SK-N-MC (cell line): Measurements from ENCODE around the gene NARF.
"Not testable (repeated sequence)": the region's sequence is repeated elsewhere in the genome, so short reads cannot be mapped to it uniquely, and the experiment has no call there.

Experiments used
- DNase-seq: peaks from one replicate; pipeline ENCODE4 v3.0.0-alpha.2; 2011; ENCODE audit warnings: low read depth, low spot score
- H3K27ac ChIP-seq: fragments of 200-600 bp; sonication (generic); 2 replicates; pipeline ENCODE4 v1.5.1; 2016; ENCODE audit warnings: mixed run types
- H3K36me3 ChIP-seq: fragments of 200-600 bp; sonication (generic); 2 replicates; pipeline ENCODE4 v1.6.1; 2017; ENCODE audit warnings: antibody characterized with exemption, low read length, mixed read lengths; ENCODE audit not compliant: insufficient read depth
- H3K4me3 ChIP-seq: fragments of 200-600 bp; sonication (generic); 2 replicates; pipeline ENCODE4 v1.5.1; 2016
- H3K9ac ChIP-seq: fragments of 200-600 bp; sonication (generic); 2 replicates; pipeline ENCODE4 v1.8.0; 2017; ENCODE audit warnings: mixed run types, mixed read lengths; ENCODE audit not compliant: insufficient read length
- H3K9me3 ChIP-seq: fragments of 200-600 bp; sonication (generic); 2 replicates; pipeline ENCODE4 v1.6.1; 2017; ENCODE audit warnings: low read depth, mild to moderate bottlenecking, antibody characterized with exemption, low read length, moderate library complexity, mixed read lengths
- EZH2 ChIP-seq: fragments of 200-600 bp; sonication (generic); IDR thresholded peaks from one replicate; pipeline ENCODE4 v1.6.1; 2017; ENCODE audit warnings: antibody characterized with exemption
- FOXP2 ChIP-seq: optimal IDR thresholded peaks from 2 replicates; pipeline ENCODE3; 2011; ENCODE audit warnings: mild to moderate bottlenecking, moderate library complexity; ENCODE audit not compliant: insufficient read depth; ENCODE audit errors: extremely low read length, control extremely low read depth
- POLR2AphosphoS5 ChIP-seq: IDR thresholded peaks from 2 replicates; pipeline ENCODE4 v1.6.1; 2012; ENCODE audit warnings: mild to moderate bottlenecking, low read depth, low read length, borderline replicate concordance

NARF gene

DNA sequence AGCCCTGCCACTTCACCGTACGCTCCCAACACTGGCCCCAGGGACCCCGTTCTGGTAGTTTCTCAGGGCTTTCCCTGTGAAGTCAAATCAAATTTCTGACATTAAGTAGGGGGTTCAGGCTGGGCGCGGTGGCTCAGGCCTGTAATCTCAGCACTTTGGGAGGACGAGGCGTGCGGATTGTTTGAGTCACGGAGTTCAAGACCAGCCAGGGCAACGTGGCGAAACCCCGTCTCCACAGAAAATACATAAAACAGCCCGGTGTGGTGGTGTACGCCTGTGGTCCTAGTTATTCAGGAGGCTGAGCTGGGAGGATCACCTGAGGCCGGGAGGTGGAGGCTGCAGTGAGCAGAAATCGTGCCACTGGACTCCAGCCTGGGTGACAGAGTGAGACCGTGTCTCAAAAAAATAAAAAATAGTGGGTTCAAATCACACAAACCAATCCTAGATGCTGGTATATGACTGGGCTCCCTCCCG lies 8.6 kb upstream of the NARF start:
- H3K4me3 ChIP-seq = peak overlapping the region; percentile 90
- no peak for TF ChIP-seq FOXP2
- TF ChIP-seq EZH2 = no peak
- TF ChIP-seq POLR2AphosphoS5 = no peak
- DNase-seq = no peak
- H3K9ac ChIP-seq = peak overlapping the region; percentile 96
- H3K27ac ChIP-seq = peak overlapping the region; percentile 49; the same call in 1 of the 2 replicates
- no peaks in the 10 kb centered on the region for H3K9me3 ChIP-seq
- no peaks in the 10 kb centered on the region for H3K36me3 ChIP-seq

DNA sequence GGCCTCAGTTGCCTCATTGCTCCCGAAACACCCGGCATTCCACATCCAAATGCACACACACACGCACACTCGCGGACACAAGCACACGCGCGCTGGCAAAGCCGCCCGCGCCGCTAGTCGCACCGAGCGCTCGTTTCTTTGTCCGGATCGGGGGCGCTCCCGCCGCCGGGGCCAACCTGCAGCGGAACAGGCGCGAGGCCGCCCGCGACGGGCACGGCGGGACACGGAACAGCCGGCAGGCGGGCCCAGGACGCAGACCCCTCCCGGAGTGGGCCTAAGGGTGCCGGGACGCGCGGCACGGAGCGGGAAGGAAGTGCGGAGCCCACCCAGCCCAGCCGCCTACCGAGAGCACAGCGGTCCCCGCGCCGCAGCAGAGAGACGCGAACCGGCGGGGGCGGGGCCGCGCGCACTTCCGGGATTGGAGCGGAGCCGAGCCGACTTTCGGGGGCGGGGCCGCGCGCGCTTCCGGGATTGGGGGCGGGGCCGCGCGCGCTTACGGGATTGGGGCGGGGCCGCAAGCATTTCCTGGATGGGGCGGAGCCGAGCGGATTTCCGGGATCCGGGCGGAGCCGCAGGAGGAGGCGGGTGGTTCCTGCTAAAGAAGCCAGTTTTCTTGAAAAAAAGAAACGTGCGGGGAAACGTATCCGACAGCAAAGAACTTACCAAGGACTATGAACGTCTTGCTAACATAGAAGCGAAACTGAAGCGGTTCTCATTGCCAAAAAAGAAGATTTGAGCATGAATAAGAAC lies 8.0 kb upstream of the NARF start, which contains the start of gene CYBC1:
TSS of gene CYBC1 (minus strand) at position 396 of the 750 bp plus-strand sequence. CDS start 1,498 bp downstream, outside the sequence.
- DNase-seq = no peak
- H3K36me3 ChIP-seq = no peaks in the 10 kb centered on the region
- TF ChIP-seq POLR2AphosphoS5 = peak; percentile 75; the same call in 1 of the 2 replicates
- TF ChIP-seq EZH2 = no peak
- TF ChIP-seq FOXP2 = no peak
- peak within 1 kb of the TSS; percentile 96 for H3K9ac ChIP-seq
- H3K9me3 ChIP-seq = no peaks in the 10 kb centered on the region
- H3K27ac ChIP-seq = peak within 1 kb of the TSS; percentile 85
- H3K4me3 ChIP-seq = peak within 1 kb of the TSS; percentile 90

DNA sequence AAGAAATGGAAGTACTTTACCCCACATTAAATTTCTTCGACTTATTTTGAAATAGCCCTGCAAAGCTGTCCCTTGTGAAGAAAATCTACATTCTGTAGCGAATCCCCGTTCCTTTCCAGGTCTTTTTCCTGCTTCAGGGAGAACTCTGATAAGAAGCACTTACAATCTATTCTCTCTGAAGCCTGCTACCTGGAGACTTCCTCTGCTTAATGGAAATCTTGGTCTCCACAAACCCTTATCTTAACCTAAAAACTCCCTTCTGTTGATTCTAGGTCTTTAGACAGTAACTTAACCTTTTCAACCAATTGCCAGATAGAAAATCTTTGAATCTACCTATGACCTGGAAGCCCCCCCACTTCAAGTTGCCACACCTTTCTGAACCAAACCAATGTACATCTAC lies 6.4 kb upstream of the NARF start:
- no peak for TF ChIP-seq POLR2AphosphoS5
- TF ChIP-seq EZH2 = no peak
- no peak for TF ChIP-seq FOXP2
- no peaks in the 10 kb centered on the region for H3K36me3 ChIP-seq
- H3K9ac ChIP-seq = no peak overlapping the region
- H3K4me3 ChIP-seq = no peak overlapping the region
- no peak overlapping the region for H3K27ac ChIP-seq
- no peaks in the 10 kb centered on the region for H3K9me3 ChIP-seq
- DNase-seq = no peak

DNA sequence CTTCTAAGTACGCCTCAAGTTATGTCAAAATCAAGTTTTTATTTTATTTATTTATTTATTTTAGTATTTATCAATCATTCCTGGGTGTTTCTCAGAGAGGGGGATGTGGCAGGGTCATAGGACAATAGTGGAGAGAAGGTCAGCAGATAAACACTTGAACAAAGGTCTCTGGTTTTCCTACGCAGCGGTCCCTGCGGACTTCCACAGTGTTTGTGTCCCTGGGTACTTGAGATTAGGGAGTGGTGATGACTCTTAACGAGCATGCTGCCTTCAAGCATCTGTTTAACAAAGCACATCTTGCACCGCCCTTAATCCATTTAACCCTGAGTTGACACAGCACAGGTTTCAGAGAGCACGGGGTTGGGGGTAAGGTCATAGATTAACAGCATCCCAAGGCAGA lies 5.4 kb upstream of the NARF start:
- not testable (repeated sequence) for H3K9ac ChIP-seq, H3K27ac ChIP-seq, H3K36me3 ChIP-seq, H3K9me3 ChIP-seq, H3K4me3 ChIP-seq, DNase-seq

DNA sequence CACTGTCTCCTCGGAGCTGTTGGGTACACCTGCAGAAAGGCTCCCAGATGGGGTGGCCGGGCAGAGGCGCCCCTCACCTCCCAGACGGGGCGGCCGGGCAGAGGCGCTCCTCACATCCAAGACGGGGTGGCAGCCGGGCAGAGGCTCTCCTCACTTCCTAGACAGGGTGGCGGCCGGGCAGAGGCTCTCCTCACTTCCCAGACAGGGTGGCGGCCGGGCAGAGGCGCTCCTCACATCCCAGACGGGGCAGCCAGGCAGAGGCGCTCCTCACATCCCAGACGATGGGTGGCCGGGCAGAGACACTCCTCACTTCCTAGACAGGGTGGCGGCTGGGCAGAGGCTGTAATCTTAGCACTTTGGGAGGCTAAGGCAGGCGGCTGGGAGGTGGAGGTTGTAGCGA lies 4.8 kb upstream of the NARF start:
- H3K9ac ChIP-seq, H3K4me3 ChIP-seq, H3K9me3 ChIP-seq, DNase-seq, H3K27ac ChIP-seq, H3K36me3 ChIP-seq: not testable (repeated sequence)

DNA sequence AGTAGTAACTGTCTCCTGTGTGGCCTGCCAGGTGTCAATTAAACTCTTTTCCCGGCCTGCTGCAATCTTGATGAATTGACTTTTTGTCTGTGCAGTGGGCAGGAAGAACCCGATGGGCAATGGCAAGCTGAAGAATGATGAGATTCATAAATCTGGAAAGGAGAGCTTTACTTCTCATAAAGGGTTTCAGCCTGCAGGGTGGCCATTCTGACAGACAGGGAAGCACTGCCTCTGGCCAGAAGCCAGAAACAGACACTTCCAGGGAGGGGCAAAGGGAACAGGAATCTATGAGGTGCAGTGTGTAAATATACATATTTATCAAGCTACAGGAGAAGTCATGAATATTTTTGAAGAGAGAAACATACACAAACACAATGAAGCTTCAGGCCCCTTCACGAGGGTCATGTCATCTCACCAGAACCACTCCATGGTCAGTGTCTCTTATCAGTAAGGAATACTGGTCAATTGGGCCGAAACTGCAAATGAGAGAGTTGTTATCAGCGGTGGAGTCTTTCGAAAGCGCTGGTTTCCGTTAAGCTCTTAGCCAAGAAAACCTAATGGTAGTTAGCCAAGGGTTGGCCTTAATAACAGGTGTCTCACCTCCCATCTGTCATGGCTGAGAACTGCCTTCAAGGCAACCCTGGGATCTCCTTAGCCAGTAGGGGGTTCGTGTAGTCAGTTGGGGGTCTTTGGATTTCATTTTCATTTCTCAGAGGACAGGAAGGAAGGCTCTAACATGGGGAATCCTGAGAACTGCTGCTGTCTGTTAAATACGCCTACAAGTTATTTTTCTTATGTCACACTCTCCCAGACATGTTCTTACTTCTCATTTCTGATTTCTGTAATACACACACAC lies 1.2 kb upstream of the NARF start:
- Histone ChIP-seq H3K27ac (peak overlapping the region; percentile 99), H3K36me3 (peaks cover 16% of the 10 kb centered on the region), H3K9me3 (no peaks in the 10 kb centered on the region), H3K4me3 (peak overlapping the region; percentile 96), H3K9ac (peak overlapping the region; percentile 99)
- DNase-seq = no peak
- no peak for TF ChIP-seq FOXP2
- TF ChIP-seq EZH2 = no peak
- no peak for TF ChIP-seq POLR2AphosphoS5

DNA sequence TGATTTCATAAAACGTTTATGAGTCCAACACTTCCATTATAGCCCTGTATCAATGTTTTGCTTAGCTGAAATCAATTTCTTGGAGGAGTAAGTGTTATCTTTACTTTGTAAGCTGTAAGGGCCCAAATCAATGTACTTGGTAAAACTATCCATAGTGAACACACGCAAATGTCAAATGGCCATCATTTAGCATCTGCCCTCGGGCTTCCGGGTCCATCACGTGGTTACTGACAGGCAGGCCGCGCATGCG lies 687 bp upstream of the NARF start:
- TF ChIP-seq FOXP2 (no peak), EZH2 (no peak), POLR2AphosphoS5 (no peak)
- DNase-seq = peak; percentile 39
- Histone ChIP-seq H3K9ac (peak overlapping the region; percentile 99), H3K9me3 (no peaks in the 10 kb centered on the region), H3K36me3 (peaks cover 20% of the 10 kb centered on the region), H3K4me3 (peak overlapping the region; percentile 96), H3K27ac (peak overlapping the region; percentile 99)

DNA sequence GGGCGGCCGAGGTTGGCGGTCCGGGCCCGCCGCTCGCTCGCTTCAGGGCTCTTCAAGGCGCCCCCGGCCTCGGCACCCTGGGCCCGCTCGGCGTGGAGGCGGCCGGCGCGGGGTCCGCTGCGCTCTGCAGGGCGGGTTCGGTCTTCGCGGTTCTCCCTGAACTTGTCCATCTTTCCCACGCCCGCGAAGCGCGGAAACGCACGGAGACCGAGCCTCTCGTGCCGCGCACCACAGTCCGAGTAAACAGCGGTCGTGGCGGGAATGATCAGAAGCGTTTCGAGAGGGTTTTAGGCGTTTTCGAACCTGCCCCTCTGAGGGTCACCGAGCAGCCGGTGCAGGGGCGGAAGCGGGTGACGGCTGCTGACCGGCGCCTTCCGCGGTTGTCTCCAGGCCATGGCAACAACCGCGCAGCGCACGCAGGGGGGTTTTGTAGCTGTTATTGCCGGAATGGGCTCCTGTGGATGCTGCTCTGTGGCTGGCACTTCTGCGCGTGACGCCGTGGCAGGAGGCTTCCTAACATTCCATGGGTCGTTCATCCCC lies 414 bp downstream of the NARF start:
- H3K4me3 ChIP-seq = peak overlapping the region; percentile 96
- peak overlapping the region; percentile 68 for H3K9ac ChIP-seq
- no peak for DNase-seq
- no peaks in the 10 kb centered on the region for H3K9me3 ChIP-seq
- 0 out of 2 replicates have a peak overlapping the region, but pooled peaks have one; percentile 13 for H3K27ac ChIP-seq
- no peak for TF ChIP-seq FOXP2
- TF ChIP-seq POLR2AphosphoS5 = no peak
- TF ChIP-seq EZH2 = no peak
- H3K36me3 ChIP-seq = peaks cover 22% of the 10 kb centered on the region

DNA sequence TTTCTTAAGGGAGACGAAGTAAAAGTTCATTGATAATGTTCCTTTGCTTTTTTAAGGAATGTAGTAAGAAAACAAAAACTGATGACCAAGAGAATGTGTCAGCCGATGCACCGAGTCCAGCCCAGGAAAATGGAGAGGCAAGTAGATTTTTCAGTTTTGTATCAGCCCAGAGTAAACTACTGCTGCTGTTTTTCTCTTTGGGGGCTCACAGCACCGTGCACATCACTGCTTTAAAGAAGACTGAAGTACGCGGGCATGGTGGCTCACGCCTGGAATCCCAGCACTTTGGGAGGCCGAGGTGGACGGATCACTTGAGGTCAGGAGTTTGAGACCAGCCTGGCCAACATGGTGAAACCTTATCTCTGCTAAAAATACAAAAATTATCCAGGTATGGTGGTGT lies 1.4 kb downstream of the NARF start:
- H3K9me3 ChIP-seq, H3K4me3 ChIP-seq, H3K27ac ChIP-seq, DNase-seq, H3K9ac ChIP-seq: not testable (repeated sequence)
- peaks cover 32% of the 10 kb centered on the region for H3K36me3 ChIP-seq
